IPS DF 6.9 (cell line): ENCODE measurements around the gene PDXDC1.
"Not testable (repeated sequence)": the region's sequence is repeated elsewhere in the genome, so short reads cannot be mapped to it uniquely, and the experiment has no call there.

Experiments
- DNase-seq: peaks from one replicate; pipeline ENCODE4 v3.0.0-alpha.2; 2013; ENCODE audit warnings: low read depth, low spot score
- H3K27ac ChIP-seq: one replicate; pipeline ENCODE4 v1.5.1; 2013; ENCODE audit warnings: low read length, control low read depth
- H3K27me3 ChIP-seq: 2 replicates; pipeline ENCODE4 v1.6.1; 2013; ENCODE audit warnings: mild to moderate bottlenecking, low read length; ENCODE audit not compliant: control insufficient read depth, insufficient read depth
- H3K36me3 ChIP-seq: 2 replicates; pipeline ENCODE4 v1.6.1; 2013; ENCODE audit warnings: low read length; ENCODE audit not compliant: control insufficient read depth, insufficient read depth
- H3K4me1 ChIP-seq: 2 replicates; pipeline ENCODE4 v1.6.1; 2013; ENCODE audit warnings: low read length; ENCODE audit not compliant: control insufficient read depth, insufficient read depth
- H3K4me3 ChIP-seq: 2 replicates; pipeline ENCODE4 v1.5.1; 2013; ENCODE audit warnings: mild to moderate bottlenecking, low read length
- H3K9me3 ChIP-seq: 2 replicates; pipeline ENCODE4 v1.6.1; 2013; ENCODE audit warnings: low read length, inconsistent platforms; ENCODE audit not compliant: control insufficient read depth, insufficient read depth
- WGBS: extraction: QIAGEN DNeasy Blood & Tissue Kit; methylation state at CpG from one replicate; pipeline ENCODE4 v1.1.7; 2013; ENCODE audit warnings: mixed read lengths, missing lambda C conversion rate; ENCODE audit not compliant: insufficient read length, insufficient coverage; 5-methylcytosine and 5-hydroxymethylcytosine counted together

PDXDC1 gene

GRCh38 chr16:15028801-15029698 lies 54.2 kb downstream of the PDXDC1 start:
- H3K27ac ChIP-seq, H3K4me3 ChIP-seq, H3K9me3 ChIP-seq, H3K27me3 ChIP-seq, H3K4me1 ChIP-seq, DNase-seq: not testable (repeated sequence)
- no CpG with 5 or more reads among the region's 27 CpGs for WGBS
- peaks cover 18% of the 10 kb centered on the region for H3K36me3 ChIP-seq

- H3K36me3 ChIP-seq: peaks cover 25% of the 10 kb centered on the region
- H3K27me3 ChIP-seq: not testable (repeated sequence)
- no CpG with 5 or more reads among the region's 6 CpGs for WGBS
These were observed 54.9 kb downstream of the PDXDC1 start for GRCh38 chr16:15029749-15030148.

GRCh38 chr16:15031179-15031578 lies 56.4 kb downstream of the PDXDC1 start:
- no peaks in the 10 kb centered on the region for H3K4me1 ChIP-seq
- WGBS: no CpG with 5 or more reads among the region's 2 CpGs
- H3K9me3 ChIP-seq: no peaks in the 10 kb centered on the region
- no peaks in the 10 kb centered on the region for H3K27me3 ChIP-seq
- DNase-seq: no peak
- no peak overlapping the region for H3K4me3 ChIP-seq
- no peak overlapping the region for H3K27ac ChIP-seq
- H3K36me3 ChIP-seq: peaks cover 39% of the 10 kb centered on the region

More at GRCh38 chr16:15029749-15030148, 54.9 kb downstream of the PDXDC1 start:
- not testable (repeated sequence) for H3K9me3 ChIP-seq, H3K4me1 ChIP-seq, H3K27ac ChIP-seq, H3K4me3 ChIP-seq, DNase-seq

GRCh38 chr16:15031586-15031985 lies 56.8 kb downstream of the PDXDC1 start:
- Histone ChIP-seq H3K4me3 (no peak overlapping the region), H3K9me3 (no peaks in the 10 kb centered on the region), H3K36me3 (peaks cover 42% of the 10 kb centered on the region), H3K27me3 (no peaks in the 10 kb centered on the region), H3K4me1 (no peaks in the 10 kb centered on the region), H3K27ac (no peak overlapping the region)
- no CpG with 5 or more reads among the region's 8 CpGs for WGBS
- no peak for DNase-seq

GRCh38 chr16:15032547-15033308 lies 57.9 kb downstream of the PDXDC1 start:
- Histone ChIP-seq H3K4me3 (no peak overlapping the region), H3K9me3 (no peaks in the 10 kb centered on the region), H3K27me3 (no peaks in the 10 kb centered on the region), H3K36me3 (peaks cover 47% of the 10 kb centered on the region), H3K4me1 (no peaks in the 10 kb centered on the region), H3K27ac (no peak overlapping the region)
- DNase-seq: no peak
- no CpG with 5 or more reads among the region's 13 CpGs for WGBS

- no peaks in the 10 kb centered on the region for H3K4me1 ChIP-seq
- DNase-seq: no peak
- H3K27ac ChIP-seq: no peak overlapping the region
- H3K9me3 ChIP-seq: no peaks in the 10 kb centered on the region
- WGBS: no CpG with 5 or more reads among the region's 14 CpGs
- H3K4me3 ChIP-seq: no peak overlapping the region
- no peaks in the 10 kb centered on the region for H3K27me3 ChIP-seq
- peaks cover 47% of the 10 kb centered on the region for H3K36me3 ChIP-seq
These were observed 58.5 kb downstream of the PDXDC1 start for GRCh38 chr16:15033309-15033707.

- no peak for DNase-seq
- Histone ChIP-seq H3K27ac (no peak overlapping the region), H3K4me3 (no peak overlapping the region), H3K9me3 (no peaks in the 10 kb centered on the region), H3K36me3 (peaks cover 47% of the 10 kb centered on the region), H3K4me1 (no peaks in the 10 kb centered on the region), H3K27me3 (no peaks in the 10 kb centered on the region)
- no CpG with 5 or more reads among the region's 23 CpGs for WGBS
These were observed 59.7 kb downstream of the PDXDC1 start for GRCh38 chr16:15034266-15035162.

GRCh38 chr16:15035163-15035729 lies 60.4 kb downstream of the PDXDC1 start:
- WGBS: no CpG with 5 or more reads among the region's 15 CpGs
- H3K9me3 ChIP-seq: no peaks in the 10 kb centered on the region
- H3K27me3 ChIP-seq: no peaks in the 10 kb centered on the region
- H3K4me3 ChIP-seq: no peak overlapping the region
- H3K4me1 ChIP-seq: no peaks in the 10 kb centered on the region
- peaks cover 47% of the 10 kb centered on the region for H3K36me3 ChIP-seq
- H3K27ac ChIP-seq: no peak overlapping the region
- no peak for DNase-seq

GRCh38 chr16:15037003-15037402 lies 62.2 kb downstream of the PDXDC1 start:
- Histone ChIP-seq H3K36me3 (peaks cover 49% of the 10 kb centered on the region), H3K27me3 (no peaks in the 10 kb centered on the region), H3K9me3 (no peaks in the 10 kb centered on the region), H3K4me1 (no peaks in the 10 kb centered on the region; the same call in 1 of the 2 replicates), H3K27ac (no peak overlapping the region), H3K4me3 (no peak overlapping the region)
- DNase-seq: no peak
- WGBS: no CpG with 5 or more reads among the region's 10 CpGs
